ENCODE data around the gene CTXN1. TPM values are rescaled to one million over a fixed set of nuclear protein-coding genes. Genes with fewer than 3 reads are reported as not detected.

CTXN1 gene
- total and polyA plus RNA-seq, 2 donors (not counting 1 experiment from before 2014, with no cell fraction given): not detected

DNA sequence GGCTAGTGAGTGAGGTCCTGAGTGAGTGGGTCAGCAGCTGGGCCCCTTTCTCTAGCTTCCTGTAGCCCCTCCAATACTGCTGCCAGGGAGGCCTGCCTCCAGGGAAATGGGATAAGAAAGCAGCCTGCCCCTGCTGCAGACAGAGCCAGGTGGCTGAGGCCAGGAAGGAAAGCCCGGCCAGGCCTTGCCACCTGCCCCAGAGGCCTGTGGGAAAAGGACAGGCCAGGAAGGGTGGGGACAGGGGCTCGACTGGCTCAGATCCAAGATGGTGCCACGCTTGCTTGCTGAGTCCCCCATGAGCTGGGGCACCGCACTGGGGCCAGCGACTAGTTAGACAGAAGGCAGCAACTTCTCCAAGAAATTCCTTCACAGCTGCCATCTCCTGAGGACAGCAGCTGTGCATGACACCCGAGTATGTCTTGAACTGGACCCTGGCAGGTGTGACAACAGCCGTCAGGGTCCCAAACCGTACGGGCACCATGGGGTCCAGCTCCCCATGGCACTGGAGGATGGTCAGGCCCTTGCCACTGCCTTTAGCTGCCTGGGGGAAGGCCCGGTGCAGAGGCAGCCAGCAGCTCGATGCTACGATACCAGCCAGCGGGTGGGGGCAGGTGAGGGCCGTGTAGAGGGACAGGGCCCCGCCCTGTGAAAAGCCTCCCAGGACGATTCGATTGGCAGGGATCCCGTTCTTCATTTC is 46.7 kb downstream of the CTXN1 start:
- 85% methylated on average over 17 of the region's 18 CpGs for whole genome bisulfite sequencing (ENCODE audit: insufficient coverage)
- no peaks in the 10 kb centered on the region for H4K20me1 ChIP-seq (ENCODE audit: control insufficient read depth, insufficient read depth, low read length, poor library complexity, severe bottlenecking)
- no peaks in the 10 kb centered on the region for H3K4me1 Mint-ChIP-seq
- no peak for DNase-seq
- intact Hi-C loops (cut with micrococcal nuclease): no loop called here
- H3K27me3 Mint-ChIP-seq: peaks cover 7% of the 10 kb centered on the region
- no peak overlapping the region for H3K27ac ChIP-seq (ENCODE audit: low read length in 2 of 2)
- no peak overlapping the region for H3K27ac Mint-ChIP-seq
- no peaks in the 10 kb centered on the region for H3K36me3 ChIP-seq (replicated peaks in 1 of 2; ENCODE audit: control extremely low read depth in 1 of 2, control insufficient read depth in 1 of 2, extremely low read depth in 1 of 2, insufficient read depth in 2 of 2, low read length in 1 of 2)
- H3K9ac ChIP-seq (ENCODE audit: low read length): no peak overlapping the region
- peaks cover 0 to 8% (median 3%) of the 10 kb centered on the region in 4 experiments for H3K27me3 ChIP-seq (replicated peaks in 1 of 4; ENCODE audit: control extremely low read depth in 1 of 4, control insufficient read depth in 3 of 4, insufficient read depth in 4 of 4, low read length in 3 of 4)
- no peak for ATAC-seq (ENCODE audit: low read depth)
- H3K4me2 ChIP-seq (replicated peaks; ENCODE audit: low read depth, low read length, poor library complexity, severe bottlenecking): no peak overlapping the region
- no peak overlapping the region for H2AFZ ChIP-seq (ENCODE audit: insufficient read depth, low read depth, low read length, poor library complexity, severe bottlenecking)
- TF ChIP-seq CTCF (IDR thresholded peaks at IDR 0.05): no peak
- no peak for TF ChIP-seq EZH2 (IDR thresholded peaks at IDR 0.05; ENCODE audit: borderline replicate concordance, insufficient read depth, low read depth, low read length, poor library complexity, severe bottlenecking)
- CTCF ChIA-PET: no interaction called here
- no peaks in the 10 kb centered on the region for H3K9me3 Mint-ChIP-seq (ENCODE audit: insufficient read depth)
- no peaks in the 10 kb centered on the region for H3K79me2 ChIP-seq (ENCODE audit: control insufficient read depth, insufficient read depth, low read length)
- H3K9me3 ChIP-seq (ENCODE audit: control extremely low read depth in 1 of 3, control insufficient read depth in 2 of 3, insufficient read depth in 1 of 3, low read length in 2 of 3): peaks cover 0 to 11% (median 0%) of the 10 kb centered on the region in 3 donors
- POLR2A ChIA-PET: no interaction called here
- H3K4me1 ChIP-seq (ENCODE audit: control insufficient read depth in 2 of 2, insufficient read depth in 2 of 2, low read length in 2 of 2): peaks cover 6 to 7% of the 10 kb centered on the region in 2 donors
- no peak overlapping the region for H3K4me3 Mint-ChIP-seq
- no peak overlapping the region for H3K4me3 ChIP-seq (ENCODE audit: control extremely low read depth in 1 of 5, extremely low read depth in 1 of 5, insufficient read depth in 1 of 5, low read depth in 2 of 5, low read length in 4 of 5)

GRCh38 chr19:7877249-7877836 is 48.6 kb downstream of the CTXN1 start:
- TF ChIP-seq EZH2 (IDR thresholded peaks at IDR 0.05; ENCODE audit: borderline replicate concordance, insufficient read depth, low read depth, low read length, poor library complexity, severe bottlenecking): no peak
- TF ChIP-seq CTCF (IDR thresholded peaks at IDR 0.05): no peak
- peaks cover 0 to 22% (median 0%) of the 10 kb centered on the region in 3 donors for H3K9me3 ChIP-seq (ENCODE audit: control extremely low read depth in 1 of 3, control insufficient read depth in 2 of 3, insufficient read depth in 1 of 3, low read length in 2 of 3)
- ChIA-PET CTCF (interaction anchor here (1.2 to 1.4 kb wide), 2 partner anchors 8 to 13 kb away, joined by 3 read pairs; no protein-coding TSS in a partner anchor), POLR2A (no interaction called here)
- intact Hi-C loops (cut with micrococcal nuclease): no loop called here
- no peak overlapping the region for H3K4me2 ChIP-seq (replicated peaks; ENCODE audit: low read depth, low read length, poor library complexity, severe bottlenecking)
- H3K79me2 ChIP-seq (ENCODE audit: control insufficient read depth, insufficient read depth, low read length): no peaks in the 10 kb centered on the region
- H2AFZ ChIP-seq (ENCODE audit: insufficient read depth, low read depth, low read length, poor library complexity, severe bottlenecking): no peak overlapping the region
- Mint-ChIP-seq H3K9me3 (ENCODE audit: insufficient read depth) (no peaks in the 10 kb centered on the region), H3K4me1 (peaks cover 7% of the 10 kb centered on the region), H3K27ac (no peak overlapping the region), H3K27me3 (peaks cover 14% of the 10 kb centered on the region), H3K4me3 (no peak overlapping the region)
- peaks cover 12 to 21% of the 10 kb centered on the region in 2 donors for H3K4me1 ChIP-seq (ENCODE audit: control insufficient read depth in 2 of 2, insufficient read depth in 2 of 2, low read length in 2 of 2)
- no peak for DNase-seq
- no peaks in the 10 kb centered on the region for H4K20me1 ChIP-seq (ENCODE audit: control insufficient read depth, insufficient read depth, low read length, poor library complexity, severe bottlenecking)
- H3K9ac ChIP-seq (ENCODE audit: low read length): no peak overlapping the region
- no peak overlapping the region for H3K4me3 ChIP-seq (ENCODE audit: control extremely low read depth in 1 of 5, extremely low read depth in 1 of 5, insufficient read depth in 1 of 5, low read depth in 2 of 5, low read length in 4 of 5)
- H3K27ac ChIP-seq (ENCODE audit: low read length in 2 of 2): no peak overlapping the region
- no peak for ATAC-seq (ENCODE audit: low read depth)
- H3K27me3 ChIP-seq (replicated peaks in 1 of 4; ENCODE audit: control extremely low read depth in 1 of 4, control insufficient read depth in 3 of 4, insufficient read depth in 4 of 4, low read length in 3 of 4): peaks cover 0 to 25% (median 12%) of the 10 kb centered on the region in 4 experiments
- no peaks in the 10 kb centered on the region for H3K36me3 ChIP-seq (replicated peaks in 1 of 2; ENCODE audit: control extremely low read depth in 1 of 2, control insufficient read depth in 1 of 2, extremely low read depth in 1 of 2, insufficient read depth in 2 of 2, low read length in 1 of 2)
- 67% methylated on average over 1 of the region's 6 CpGs for WGBS (ENCODE audit: insufficient coverage)
